WTC11 (cell line): Measurements from ENCODE around the gene OR2C3. TPM values are rescaled to one million over a fixed set of nuclear protein-coding genes. Genes with fewer than 3 reads are reported as not detected.

Experiments
- ATAC-seq: fragments of 200-7000 bp; cut with Tn5 transposase; 2 replicates; pipeline ENCODE4 v1.10.0; 2021; ENCODE audit warnings: mild to moderate bottlenecking, moderate library complexity
- CTCF ChIA-PET: fragments of 300-600 bp; sonication (Branson Sonifier 250); formaldehyde crosslinking; loops from one replicate; lab custom pipeline; 2021; ENCODE audit warnings: antibody characterized with exemption; lab: Charles Lee
- POLR2A ChIA-PET: fragments of 350-600 bp; sonication (Branson Sonifier 250); formaldehyde crosslinking; loops from one replicate; lab custom pipeline; 2021; ENCODE audit warnings: antibody characterized with exemption; lab: Charles Lee
- DNase-seq: peaks from one replicate; pipeline ENCODE4 v3.0.0; 2021; ENCODE audit warnings: low spot score
- H3K27ac Mint-ChIP-seq: 2 replicates; pipeline ENCODE4 v1.8.0; 2021; ENCODE audit warnings: mixed read lengths
- H3K27me3 Mint-ChIP-seq: 2 replicates; pipeline ENCODE4 v1.8.0; 2021; ENCODE audit warnings: low read depth, mild to moderate bottlenecking, moderate library complexity, mixed read lengths
- H3K36me3 Mint-ChIP-seq: 2 replicates; pipeline ENCODE4 v1.8.0; 2021; ENCODE audit warnings: mixed read lengths
- H3K4me1 Mint-ChIP-seq: 2 replicates; pipeline ENCODE4 v1.8.0; 2022; ENCODE audit warnings: mixed read lengths
- H3K4me3 Mint-ChIP-seq: 2 replicates; pipeline ENCODE4 v1.8.0; 2021; ENCODE audit warnings: mild to moderate bottlenecking, moderate library complexity, mixed read lengths
- H3K9me3 Mint-ChIP-seq: 2 replicates; pipeline ENCODE4 v1.8.0; 2021; ENCODE audit warnings: mixed read lengths
- CREM ChIP-seq: sonication (generic); formaldehyde crosslinking; IDR thresholded peaks from 2 replicates; pipeline ENCODE4 v1.8.1; 2022; ENCODE audit warnings: mild to moderate bottlenecking, missing genetic modification reagents, moderate library complexity
- FOXJ3 ChIP-seq: sonication (generic); formaldehyde crosslinking; IDR thresholded peaks from 2 replicates; pipeline ENCODE4 v1.9.0; 2021; ENCODE audit warnings: missing genetic modification reagents, mild to moderate bottlenecking, borderline replicate concordance
- GRHL2 ChIP-seq: fragments of 250-450 bp; sonication (Bioruptor Pico); IDR thresholded peaks from 2 replicates; pipeline ENCODE4 v1.8.0; 2022; ENCODE audit warnings: mild to moderate bottlenecking, moderate library complexity; ENCODE audit not compliant: insufficient replicate concordance, severe bottlenecking
- IRF2 ChIP-seq: sonication (generic); formaldehyde crosslinking; IDR thresholded peaks from 2 replicates; pipeline ENCODE4 v1.8.0; 2022; ENCODE audit warnings: low read depth, missing genetic modification reagents, borderline replicate concordance
- KAT7 ChIP-seq: sonication (generic); formaldehyde crosslinking; IDR thresholded peaks from 2 replicates; pipeline ENCODE4 v1.8.1; 2023; ENCODE audit warnings: missing genetic modification reagents, mild to moderate bottlenecking, borderline replicate concordance
- NR3C1 ChIP-seq: sonication (generic); formaldehyde crosslinking; conservative IDR thresholded peaks from 2 replicates; pipeline ENCODE4 v1.8.1; 2023; ENCODE audit warnings: low read depth, mild to moderate bottlenecking, missing genetic modification reagents
- OVOL2 ChIP-seq: fragments of 250-450 bp; sonication (Bioruptor Pico); IDR thresholded peaks from 2 replicates; pipeline ENCODE4 v1.9.0; 2021; ENCODE audit warnings: mild to moderate bottlenecking, borderline replicate concordance
- RORB ChIP-seq: fragments of 250-450 bp; sonication (Bioruptor Pico); IDR thresholded peaks from 2 replicates; pipeline ENCODE4 v1.9.0; 2021; ENCODE audit warnings: mild to moderate bottlenecking
- SOX15 ChIP-seq: fragments of 250-450 bp; sonication (Bioruptor Pico); IDR thresholded peaks from 2 replicates; pipeline ENCODE4 v1.9.0; 2021; ENCODE audit warnings: mild to moderate bottlenecking
- TCF7 ChIP-seq: sonication (generic); formaldehyde crosslinking; IDR thresholded peaks from 2 replicates; pipeline ENCODE4 v1.8.0; 2022; ENCODE audit warnings: mild to moderate bottlenecking, low read depth, missing genetic modification reagents, moderate library complexity
- ZNF121 ChIP-seq: sonication (generic); formaldehyde crosslinking; IDR thresholded peaks from 2 replicates; pipeline ENCODE4 v1.8.0; 2023; ENCODE audit warnings: missing genetic modification reagents
- ZNF138 ChIP-seq: sonication (generic); formaldehyde crosslinking; conservative IDR thresholded peaks from 2 replicates; pipeline ENCODE4 v1.8.1; 2022; ENCODE audit warnings: mild to moderate bottlenecking, moderate library complexity, missing genetic modification reagents
- ZNF396 ChIP-seq: fragments of 250-450 bp; sonication (Bioruptor Pico); IDR thresholded peaks from 2 replicates; pipeline ENCODE4 v1.8.0; 2021; ENCODE audit warnings: mild to moderate bottlenecking, moderate library complexity, borderline replicate concordance
- ZNF416 ChIP-seq: fragments of 250-450 bp; sonication (Bioruptor Pico); IDR thresholded peaks from 2 replicates; pipeline ENCODE4 v1.9.0; 2021; ENCODE audit warnings: mild to moderate bottlenecking, inconsistent platforms
- ZNF671 ChIP-seq: fragments of 250-450 bp; sonication (Bioruptor Pico); IDR thresholded peaks from 2 replicates; pipeline ENCODE4 v1.8.0; 2021; ENCODE audit warnings: mild to moderate bottlenecking
- total RNA-seq: library from RNA; stranded (reverse); gene quantifications from 3 replicates; pipeline ENCODE4 v1.2.3, GENCODE V29; 2021
- TF ChIP-seq, protein P1 (sequence below): sonication (generic); formaldehyde crosslinking; IDR thresholded peaks from 2 replicates; pipeline ENCODE4 v1.8.0; 2022; ENCODE audit warnings: mild to moderate bottlenecking, missing genetic modification reagents
- TF ChIP-seq, protein P2 (sequence below): fragments of 250-450 bp; sonication (Bioruptor Pico); conservative IDR thresholded peaks from 2 replicates; pipeline ENCODE4 v1.9.0; 2021; ENCODE audit warnings: mild to moderate bottlenecking
- TF ChIP-seq, protein P3 (sequence below): sonication (generic); formaldehyde crosslinking; IDR thresholded peaks from 2 replicates; pipeline ENCODE4 v1.8.1; 2023; ENCODE audit warnings: mild to moderate bottlenecking, missing genetic modification reagents
- TF ChIP-seq, protein P4 (sequence below): sonication (generic); formaldehyde crosslinking; IDR thresholded peaks from 2 replicates; pipeline ENCODE4 v1.8.1; 2023; ENCODE audit warnings: mild to moderate bottlenecking, missing genetic modification reagents, moderate library complexity
- TF ChIP-seq, protein P5 (sequence below): fragments of 250-450 bp; sonication (Bioruptor Pico); IDR thresholded peaks from 2 replicates; pipeline ENCODE4 v2.1.2; 2022; ENCODE audit warnings: mild to moderate bottlenecking, moderate library complexity
- TF ChIP-seq, protein P6 (sequence below): sonication (generic); formaldehyde crosslinking; IDR thresholded peaks from 2 replicates; pipeline ENCODE4 v1.8.1; 2022; ENCODE audit warnings: low read depth, mild to moderate bottlenecking, moderate library complexity, missing genetic modification reagents, borderline replicate concordance
- TF ChIP-seq, protein P7 (sequence below): sonication (generic); formaldehyde crosslinking; conservative IDR thresholded peaks from 2 replicates; pipeline ENCODE4 v1.8.1; 2023; ENCODE audit warnings: mild to moderate bottlenecking, low read depth, missing genetic modification reagents, moderate library complexity

Gene OR2C3
- total RNA-seq, 1 experiment from 2014 or later, result not detected

DNA sequence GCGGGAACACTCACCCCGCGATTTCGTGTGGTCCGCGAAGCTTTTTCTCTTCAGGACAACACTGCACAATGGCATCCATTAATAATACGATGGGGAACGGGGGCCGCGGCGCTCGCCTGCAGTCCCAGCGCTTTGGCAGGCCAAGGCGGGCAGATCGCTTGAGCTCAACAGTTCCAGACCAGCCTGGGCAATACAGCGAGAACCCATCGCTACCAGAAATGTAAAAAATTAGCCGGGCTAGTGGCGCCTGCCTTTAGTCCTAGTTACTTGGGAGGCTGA lies 17.7 kb downstream of the OR2C3 start (continued):
- no peak for TF ChIP-seq ZNF121 (CRISPR knock-in tag)

DNA sequence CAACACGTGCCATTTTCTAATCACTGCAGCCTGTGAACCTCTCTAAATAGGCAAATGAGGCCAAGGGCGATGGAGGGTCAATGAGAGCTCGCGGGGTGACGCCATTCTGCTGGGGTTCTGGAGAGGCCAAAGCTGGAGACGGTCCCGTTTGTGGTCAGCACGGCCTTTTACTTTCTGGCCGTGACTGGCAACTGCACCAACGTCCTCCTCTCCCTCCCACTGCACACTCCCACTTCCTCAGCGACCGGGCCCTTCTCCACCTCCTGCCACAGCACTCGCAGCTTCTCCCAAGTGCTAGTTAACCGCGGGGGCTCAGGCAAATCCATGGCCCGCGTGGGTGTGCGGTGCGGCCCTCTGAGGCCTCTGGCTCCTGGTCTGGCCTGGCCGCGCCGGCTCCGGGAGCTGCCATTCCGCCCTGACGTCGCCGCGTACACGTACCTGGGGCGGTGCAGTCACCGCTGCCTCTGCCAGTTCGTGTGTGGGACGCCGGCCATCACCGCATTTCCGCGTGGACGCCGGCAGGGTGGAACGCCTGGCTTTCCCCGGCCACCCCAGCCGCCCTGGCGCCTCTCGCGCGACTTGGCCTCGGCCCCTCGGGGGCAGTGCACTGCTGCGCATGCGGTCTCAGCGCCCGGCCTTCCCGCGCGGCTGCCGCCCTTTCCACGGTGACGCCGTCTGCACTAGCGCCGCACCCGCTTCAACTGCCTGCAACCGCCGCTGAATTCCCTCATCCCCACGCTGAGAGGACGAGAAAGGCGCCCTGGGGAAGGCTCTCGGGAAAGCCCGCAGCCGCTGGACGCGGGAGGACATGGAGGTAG lies 18.2 kb downstream of the OR2C3 start:
- no peaks in the 10 kb centered on the region for H3K4me1 Mint-ChIP-seq
- peaks cover 24% of the 10 kb centered on the region for H3K9me3 Mint-ChIP-seq
- DNase-seq, result no peak
- peaks cover 3% of the 10 kb centered on the region; the same call in 1 of the 2 replicates for H3K27me3 Mint-ChIP-seq
- CTCF ChIA-PET, result no interaction called here
- ATAC-seq, result peak; percentile 58
- POLR2A ChIA-PET, result no interaction called here
- no peak overlapping the region for H3K27ac Mint-ChIP-seq
- no peak overlapping the region for H3K4me3 Mint-ChIP-seq
- no peak for TF ChIP-seq OVOL2 (CRISPR knock-in tag)
- TF ChIP-seq TCF7 (CRISPR knock-in tag), result no peak
- TF ChIP-seq, protein P1, sequence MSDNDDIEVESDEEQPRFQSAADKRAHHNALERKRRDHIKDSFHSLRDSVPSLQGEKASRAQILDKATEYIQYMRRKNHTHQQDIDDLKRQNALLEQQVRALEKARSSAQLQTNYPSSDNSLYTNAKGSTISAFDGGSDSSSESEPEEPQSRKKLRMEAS, result no peak
- TF ChIP-seq ZNF416, result no peak
- no peak for TF ChIP-seq FOXJ3 (CRISPR knock-in tag)
- no peak for TF ChIP-seq ZNF671
- TF ChIP-seq, protein P2, sequence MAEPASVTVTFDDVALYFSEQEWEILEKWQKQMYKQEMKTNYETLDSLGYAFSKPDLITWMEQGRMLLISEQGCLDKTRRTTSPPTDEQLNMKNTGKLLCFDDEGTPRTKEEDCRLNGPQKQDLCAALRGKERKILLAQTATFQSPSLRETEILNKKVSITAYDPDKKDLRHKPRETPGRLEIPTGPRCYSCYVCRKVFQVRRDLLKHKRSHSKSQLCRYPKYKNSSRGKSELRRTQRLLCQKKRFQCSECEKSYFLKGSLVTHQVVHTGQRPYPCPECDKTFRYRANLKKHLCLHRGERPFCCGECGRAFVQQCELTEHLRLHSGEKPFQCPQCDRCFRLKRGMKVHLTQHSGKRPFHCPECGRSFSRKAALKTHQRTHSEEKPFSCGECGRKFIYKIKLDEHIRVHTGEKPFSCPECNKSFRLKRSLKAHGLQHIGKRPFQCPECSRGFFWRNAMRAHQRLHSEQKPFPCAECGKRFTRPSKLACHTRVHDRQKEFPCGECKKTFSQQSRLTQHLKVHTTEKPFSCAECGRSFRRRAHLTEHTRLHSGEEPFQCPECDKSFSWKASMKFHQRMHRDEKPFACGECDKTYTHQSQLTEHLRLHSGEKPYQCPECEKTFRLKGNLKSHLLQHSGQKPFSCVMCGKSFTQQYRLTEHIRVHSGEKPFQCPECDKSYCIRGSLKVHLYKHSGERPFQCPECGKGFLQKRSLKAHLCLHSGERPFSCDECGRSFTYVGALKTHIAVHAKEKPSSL (CRISPR knock-in tag), result no peak
- TF ChIP-seq CREM (CRISPR knock-in tag), result no peak
- TF ChIP-seq ZNF138 (CRISPR knock-in tag), result no peak
- no peak for TF ChIP-seq KAT7 (CRISPR knock-in tag)
- TF ChIP-seq, protein P3, sequence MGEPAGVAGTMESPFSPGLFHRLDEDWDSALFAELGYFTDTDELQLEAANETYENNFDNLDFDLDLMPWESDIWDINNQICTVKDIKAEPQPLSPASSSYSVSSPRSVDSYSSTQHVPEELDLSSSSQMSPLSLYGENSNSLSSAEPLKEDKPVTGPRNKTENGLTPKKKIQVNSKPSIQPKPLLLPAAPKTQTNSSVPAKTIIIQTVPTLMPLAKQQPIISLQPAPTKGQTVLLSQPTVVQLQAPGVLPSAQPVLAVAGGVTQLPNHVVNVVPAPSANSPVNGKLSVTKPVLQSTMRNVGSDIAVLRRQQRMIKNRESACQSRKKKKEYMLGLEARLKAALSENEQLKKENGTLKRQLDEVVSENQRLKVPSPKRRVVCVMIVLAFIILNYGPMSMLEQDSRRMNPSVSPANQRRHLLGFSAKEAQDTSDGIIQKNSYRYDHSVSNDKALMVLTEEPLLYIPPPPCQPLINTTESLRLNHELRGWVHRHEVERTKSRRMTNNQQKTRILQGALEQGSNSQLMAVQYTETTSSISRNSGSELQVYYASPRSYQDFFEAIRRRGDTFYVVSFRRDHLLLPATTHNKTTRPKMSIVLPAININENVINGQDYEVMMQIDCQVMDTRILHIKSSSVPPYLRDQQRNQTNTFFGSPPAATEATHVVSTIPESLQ (CRISPR knock-in tag), result no peak
- TF ChIP-seq, protein P4, sequence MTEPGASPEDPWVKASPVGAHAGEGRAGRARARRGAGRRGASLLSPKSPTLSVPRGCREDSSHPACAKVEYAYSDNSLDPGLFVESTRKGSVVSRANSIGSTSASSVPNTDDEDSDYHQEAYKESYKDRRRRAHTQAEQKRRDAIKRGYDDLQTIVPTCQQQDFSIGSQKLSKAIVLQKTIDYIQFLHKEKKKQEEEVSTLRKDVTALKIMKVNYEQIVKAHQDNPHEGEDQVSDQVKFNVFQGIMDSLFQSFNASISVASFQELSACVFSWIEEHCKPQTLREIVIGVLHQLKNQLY (CRISPR knock-in tag), result no peak
- no peak for TF ChIP-seq IRF2
- TF ChIP-seq NR3C1, result no peak
- TF ChIP-seq, protein P5, sequence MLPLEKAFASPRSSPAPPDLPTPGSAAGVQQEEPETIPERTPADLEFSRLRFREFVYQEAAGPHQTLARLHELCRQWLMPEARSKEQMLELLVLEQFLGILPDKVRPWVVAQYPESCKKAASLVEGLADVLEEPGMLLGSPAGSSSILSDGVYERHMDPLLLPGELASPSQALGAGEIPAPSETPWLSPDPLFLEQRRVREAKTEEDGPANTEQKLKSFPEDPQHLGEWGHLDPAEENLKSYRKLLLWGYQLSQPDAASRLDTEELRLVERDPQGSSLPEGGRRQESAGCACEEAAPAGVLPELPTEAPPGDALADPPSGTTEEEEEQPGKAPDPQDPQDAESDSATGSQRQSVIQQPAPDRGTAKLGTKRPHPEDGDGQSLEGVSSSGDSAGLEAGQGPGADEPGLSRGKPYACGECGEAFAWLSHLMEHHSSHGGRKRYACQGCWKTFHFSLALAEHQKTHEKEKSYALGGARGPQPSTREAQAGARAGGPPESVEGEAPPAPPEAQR (CRISPR knock-in tag), result no peak
- H3K36me3 Mint-ChIP-seq, result peaks cover 17% of the 10 kb centered on the region

DNA sequence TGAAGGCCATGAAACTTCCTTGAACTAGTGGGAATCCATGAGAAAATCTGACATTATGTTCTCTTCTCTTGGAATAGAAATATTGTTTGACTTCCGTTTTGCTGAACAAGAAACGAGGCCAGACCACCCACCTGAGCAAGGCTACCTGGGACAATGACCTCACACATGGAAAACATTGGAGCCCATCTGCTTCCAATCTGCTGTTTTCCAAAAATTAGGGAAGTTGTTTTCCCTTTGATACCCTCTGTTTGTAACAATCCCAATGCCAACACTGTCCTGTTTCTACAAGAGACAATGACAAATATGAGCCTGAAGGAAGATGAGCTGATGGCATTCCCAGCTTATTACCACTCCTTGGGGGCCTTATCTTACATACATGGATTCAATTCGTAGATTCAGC lies 29.4 kb downstream of the OR2C3 start:
- H3K36me3 Mint-ChIP-seq, result no peaks in the 10 kb centered on the region
- POLR2A ChIA-PET, result no interaction called here
- TF ChIP-seq ZNF416 (no peak), RORB (CRISPR knock-in tag) (no peak), GRHL2 (CRISPR knock-in tag) (no peak), SOX15 (no peak), ZNF396 (CRISPR knock-in tag) (no peak)
- TF ChIP-seq, protein P6, sequence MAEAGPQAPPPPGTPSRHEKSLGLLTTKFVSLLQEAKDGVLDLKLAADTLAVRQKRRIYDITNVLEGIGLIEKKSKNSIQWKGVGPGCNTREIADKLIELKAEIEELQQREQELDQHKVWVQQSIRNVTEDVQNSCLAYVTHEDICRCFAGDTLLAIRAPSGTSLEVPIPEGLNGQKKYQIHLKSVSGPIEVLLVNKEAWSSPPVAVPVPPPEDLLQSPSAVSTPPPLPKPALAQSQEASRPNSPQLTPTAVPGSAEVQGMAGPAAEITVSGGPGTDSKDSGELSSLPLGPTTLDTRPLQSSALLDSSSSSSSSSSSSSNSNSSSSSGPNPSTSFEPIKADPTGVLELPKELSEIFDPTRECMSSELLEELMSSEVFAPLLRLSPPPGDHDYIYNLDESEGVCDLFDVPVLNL (CRISPR knock-in tag), result no peak
- TF ChIP-seq, protein P7, sequence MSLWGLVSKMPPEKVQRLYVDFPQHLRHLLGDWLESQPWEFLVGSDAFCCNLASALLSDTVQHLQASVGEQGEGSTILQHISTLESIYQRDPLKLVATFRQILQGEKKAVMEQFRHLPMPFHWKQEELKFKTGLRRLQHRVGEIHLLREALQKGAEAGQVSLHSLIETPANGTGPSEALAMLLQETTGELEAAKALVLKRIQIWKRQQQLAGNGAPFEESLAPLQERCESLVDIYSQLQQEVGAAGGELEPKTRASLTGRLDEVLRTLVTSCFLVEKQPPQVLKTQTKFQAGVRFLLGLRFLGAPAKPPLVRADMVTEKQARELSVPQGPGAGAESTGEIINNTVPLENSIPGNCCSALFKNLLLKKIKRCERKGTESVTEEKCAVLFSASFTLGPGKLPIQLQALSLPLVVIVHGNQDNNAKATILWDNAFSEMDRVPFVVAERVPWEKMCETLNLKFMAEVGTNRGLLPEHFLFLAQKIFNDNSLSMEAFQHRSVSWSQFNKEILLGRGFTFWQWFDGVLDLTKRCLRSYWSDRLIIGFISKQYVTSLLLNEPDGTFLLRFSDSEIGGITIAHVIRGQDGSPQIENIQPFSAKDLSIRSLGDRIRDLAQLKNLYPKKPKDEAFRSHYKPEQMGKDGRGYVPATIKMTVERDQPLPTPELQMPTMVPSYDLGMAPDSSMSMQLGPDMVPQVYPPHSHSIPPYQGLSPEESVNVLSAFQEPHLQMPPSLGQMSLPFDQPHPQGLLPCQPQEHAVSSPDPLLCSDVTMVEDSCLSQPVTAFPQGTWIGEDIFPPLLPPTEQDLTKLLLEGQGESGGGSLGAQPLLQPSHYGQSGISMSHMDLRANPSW (CRISPR knock-in tag), result no peak
- TF ChIP-seq, protein P5 (CRISPR knock-in tag), result no peak

More for the DNA sequence above, 29.4 kb downstream of the OR2C3 start:
- Mint-ChIP-seq H3K9me3 (no peaks in the 10 kb centered on the region), H3K4me1 (no peaks in the 10 kb centered on the region), H3K27ac (no peak overlapping the region), H3K4me3 (no peak overlapping the region), H3K27me3 (peaks cover under 1% of the 10 kb centered on the region)
- DNase-seq, result no peak
- CTCF ChIA-PET, result no interaction called here
- ATAC-seq, result no peak
